Stimulated activated effector memory CD8-positive, alpha-beta T cell treated with anti-CD3 and anti-CD28 coated beads, Interleukin-12 subunit alpha, Interleukin-12 subunit beta, amount 100 ng/mL, for 72 hours (primary cell): Measurements from ENCODE around the gene TSPEAR.
"Not testable (repeated sequence)": the region's sequence is repeated elsewhere in the genome, so short reads cannot be mapped to it uniquely, and the experiment has no call there.

Source experiments
- ATAC-seq: fragments of 150-1000 bp; cut with Tn5 transposase; 2 replicates; pipeline ENCODE4 v1.10.0; 2021
- DNase-seq, 2 donors: peaks; one replicate each; pipeline ENCODE4 v3.0.0; 2021 to 2022; ENCODE audit warnings: low spot score in 2 of 2
- H3K27ac Mint-ChIP-seq: one replicate; pipeline ENCODE4 v1.8.0; 2022; ENCODE audit warnings: mild to moderate bottlenecking, mixed read lengths
- H3K36me3 Mint-ChIP-seq: one replicate; pipeline ENCODE4 v1.8.0; 2022; ENCODE audit warnings: mild to moderate bottlenecking, mixed read lengths
- H3K4me1 Mint-ChIP-seq: one replicate; pipeline ENCODE4 v1.8.0; 2022; ENCODE audit warnings: mixed read lengths
- H3K4me3 Mint-ChIP-seq: one replicate; pipeline ENCODE4 v1.8.0; 2022; ENCODE audit warnings: mild to moderate bottlenecking, mixed read lengths
- H3K9me3 Mint-ChIP-seq: one replicate; pipeline ENCODE4 v1.8.0; 2022; ENCODE audit warnings: mixed read lengths

Gene TSPEAR

DNA sequence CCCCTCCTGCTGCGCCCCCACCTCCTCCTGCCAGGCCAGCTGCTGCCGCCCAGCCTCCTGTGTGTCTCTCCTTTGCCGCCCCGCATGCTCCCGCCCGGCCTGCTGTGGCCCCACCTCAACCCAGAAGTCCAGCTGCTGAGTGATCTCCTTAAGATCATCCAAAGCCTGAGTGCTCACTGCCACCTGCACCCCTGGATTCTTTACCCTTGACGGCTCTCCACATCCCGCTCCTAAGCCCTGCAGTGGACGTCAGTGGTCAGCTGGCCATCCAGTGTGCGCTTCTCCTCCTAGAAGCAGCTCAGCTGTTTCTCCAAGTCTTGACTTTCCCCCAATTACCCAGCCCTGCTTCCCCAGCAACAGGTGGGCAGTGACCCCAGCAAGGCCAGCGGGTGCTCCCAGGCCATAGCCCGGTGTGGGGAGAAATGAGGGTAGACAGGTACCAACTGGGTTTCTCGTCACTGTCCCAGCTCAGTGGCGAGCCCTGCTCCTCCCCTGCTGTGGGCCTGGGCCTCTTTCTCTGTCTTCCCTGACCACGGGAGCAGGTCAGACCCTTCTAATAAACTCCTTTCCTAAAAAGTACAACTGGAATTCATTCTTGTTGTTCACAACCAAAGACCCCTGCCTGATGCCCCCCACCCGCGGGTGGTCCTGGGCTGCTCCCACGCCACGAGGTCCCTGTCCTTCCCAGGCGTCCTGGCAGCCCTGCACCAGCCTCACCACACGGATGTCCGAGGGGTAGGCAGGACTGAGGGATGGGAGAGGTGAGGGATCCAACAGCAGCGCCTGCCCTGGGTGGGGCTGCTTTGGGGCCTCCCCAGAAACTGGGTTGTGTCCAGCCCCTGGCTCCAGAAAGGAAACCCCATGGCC is 109.5 kb downstream of the TSPEAR start:
- ATAC-seq (no peak), DNase-seq (no peak)
- Mint-ChIP-seq H3K27ac (no peak overlapping the region), H3K9me3 (peaks cover 3% of the 10 kb centered on the region), H3K4me3 (no peak overlapping the region), H3K4me1 (peaks cover 6% of the 10 kb centered on the region), H3K36me3 (no peaks in the 10 kb centered on the region)

GRCh38 chr21:44601091-44601490 is 110.3 kb downstream of the TSPEAR start:
- not testable (repeated sequence) for H3K4me1 Mint-ChIP-seq, DNase-seq, H3K36me3 Mint-ChIP-seq, H3K27ac Mint-ChIP-seq, H3K4me3 Mint-ChIP-seq, H3K9me3 Mint-ChIP-seq, ATAC-seq

GRCh38 chr21:44600118-44600978 is 111.0 kb downstream of the TSPEAR start, which contains the start of gene KRTAP10-7:
Gene KRTAP10-7, plus strand, starts transcription at chr21:44600597. Its CDS starts 25 bp downstream, at chr21:44600622.
- not testable (repeated sequence) for H3K36me3 Mint-ChIP-seq, DNase-seq, H3K4me3 Mint-ChIP-seq, H3K4me1 Mint-ChIP-seq, H3K9me3 Mint-ChIP-seq, H3K27ac Mint-ChIP-seq, ATAC-seq

- Mint-ChIP-seq H3K27ac (no peak overlapping the region), H3K4me1 (peaks cover 11% of the 10 kb centered on the region), H3K36me3 (no peaks in the 10 kb centered on the region), H3K9me3 (peaks cover 3% of the 10 kb centered on the region), H3K4me3 (no peak overlapping the region)
- DNase-seq: no peak
- ATAC-seq: no peak
Measured at GRCh38 chr21:44599264-44600029, 111.9 kb downstream of the TSPEAR start.

- no peak for DNase-seq
- H3K4me1 Mint-ChIP-seq: peaks cover 11% of the 10 kb centered on the region
- peaks cover 3% of the 10 kb centered on the region for H3K9me3 Mint-ChIP-seq
- no peak for ATAC-seq
- no peak overlapping the region for H3K4me3 Mint-ChIP-seq
- no peak overlapping the region for H3K27ac Mint-ChIP-seq
- H3K36me3 Mint-ChIP-seq: no peaks in the 10 kb centered on the region
Measured at GRCh38 chr21:44598061-44598460, 113.3 kb downstream of the TSPEAR start.

GRCh38 chr21:44596068-44596725 is 115.2 kb downstream of the TSPEAR start:
- DNase-seq (no peak), ATAC-seq (no peak)

DNA sequence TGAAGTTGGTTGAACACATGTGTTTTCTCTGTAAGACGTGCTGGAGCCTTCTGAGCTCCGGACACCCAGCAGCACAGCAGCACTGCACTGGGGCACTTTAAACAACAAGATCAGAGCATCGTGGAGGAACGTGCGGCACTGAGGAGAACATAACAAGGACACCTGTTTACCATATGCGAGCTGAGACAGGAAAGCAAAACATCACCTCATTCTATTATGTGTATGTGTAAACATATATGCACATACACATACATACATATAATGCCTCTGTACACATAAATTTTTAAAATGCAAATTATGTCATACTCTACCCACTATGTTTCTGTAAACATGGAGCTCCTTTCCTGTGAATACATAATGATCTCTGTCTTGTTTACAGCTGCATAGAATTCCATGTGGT is 115.8 kb downstream of the TSPEAR start:
- Mint-ChIP-seq H3K4me3 (no peak overlapping the region), H3K27ac (no peak overlapping the region), H3K4me1 (peaks cover 5% of the 10 kb centered on the region), H3K9me3 (peaks cover 3% of the 10 kb centered on the region), H3K36me3 (no peaks in the 10 kb centered on the region)
- ATAC-seq: no peak
- no peak for DNase-seq

More at GRCh38 chr21:44596068-44596725, 115.2 kb downstream of the TSPEAR start:
- Mint-ChIP-seq H3K4me1 (peaks cover 5% of the 10 kb centered on the region), H3K27ac (no peak overlapping the region), H3K36me3 (no peaks in the 10 kb centered on the region), H3K4me3 (no peak overlapping the region), H3K9me3 (peaks cover 3% of the 10 kb centered on the region)

DNA sequence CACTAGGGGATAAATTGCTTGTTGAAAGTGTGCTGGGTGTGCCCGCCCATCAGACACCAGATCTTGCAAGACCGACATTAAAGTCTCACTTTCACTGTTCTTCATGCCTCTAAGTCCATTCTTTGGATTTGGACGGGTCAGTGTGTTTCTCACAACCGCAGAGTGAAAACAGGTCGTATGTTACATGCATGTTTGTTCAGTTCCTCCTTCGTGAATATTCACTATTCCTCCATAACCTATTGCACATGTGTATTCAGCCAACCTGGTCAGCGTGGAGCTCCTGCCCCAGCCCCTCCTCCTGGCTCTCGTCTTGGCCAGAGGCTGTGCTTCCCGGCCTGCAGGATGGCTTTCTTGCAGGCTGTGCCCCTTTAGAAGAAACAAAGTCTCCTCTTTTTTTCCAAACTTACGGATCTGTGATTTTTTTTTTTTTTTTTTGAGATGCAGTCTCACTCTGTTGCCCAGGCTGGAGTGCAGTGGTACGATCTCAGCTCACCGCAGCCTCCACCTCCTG is 116.9 kb downstream of the TSPEAR start:
- Mint-ChIP-seq H3K27ac (no peak overlapping the region), H3K4me1 (peaks cover 5% of the 10 kb centered on the region), H3K36me3 (no peaks in the 10 kb centered on the region), H3K4me3 (no peak overlapping the region), H3K9me3 (peaks cover 3% of the 10 kb centered on the region)
- no peak for DNase-seq
- ATAC-seq: no peak

GRCh38 chr21:44593598-44594405 is 117.6 kb downstream of the TSPEAR start:
- H3K4me1 Mint-ChIP-seq: peaks cover 5% of the 10 kb centered on the region
- no peak overlapping the region for H3K27ac Mint-ChIP-seq
- H3K9me3 Mint-ChIP-seq: peaks cover 3% of the 10 kb centered on the region
- no peak overlapping the region for H3K4me3 Mint-ChIP-seq
- DNase-seq (no peak), ATAC-seq (no peak)
- no peaks in the 10 kb centered on the region for H3K36me3 Mint-ChIP-seq

GRCh38 chr21:44592446-44593311 is 118.7 kb downstream of the TSPEAR start, which contains the start of gene KRTAP10-6:
Gene KRTAP10-6, minus strand, starts transcription at chr21:44592505. Its CDS starts 21 bp downstream, at chr21:44592484.
- H3K27ac Mint-ChIP-seq: no peak within 1 kb of the TSS

GRCh38 chr21:44591801-44592130 is 119.6 kb downstream of the TSPEAR start:
- not testable (repeated sequence) for ATAC-seq, DNase-seq, H3K36me3 Mint-ChIP-seq, H3K9me3 Mint-ChIP-seq, H3K4me1 Mint-ChIP-seq, H3K4me3 Mint-ChIP-seq, H3K27ac Mint-ChIP-seq

More at GRCh38 chr21:44592446-44593311, 118.7 kb downstream of the TSPEAR start, which contains the start of gene KRTAP10-6:
- peaks cover 5% of the 10 kb centered on the region for H3K4me1 Mint-ChIP-seq
- H3K9me3 Mint-ChIP-seq: no peaks in the 10 kb centered on the region
- ATAC-seq (no peak), DNase-seq (no peak)
- H3K36me3 Mint-ChIP-seq: no peaks in the 10 kb centered on the region
- H3K4me3 Mint-ChIP-seq: no peak within 1 kb of the TSS

- not testable (repeated sequence) for H3K4me1 Mint-ChIP-seq, H3K36me3 Mint-ChIP-seq, ATAC-seq, H3K9me3 Mint-ChIP-seq, H3K27ac Mint-ChIP-seq, H3K4me3 Mint-ChIP-seq, DNase-seq
Measured at GRCh38 chr21:44590897-44591800, 120.2 kb downstream of the TSPEAR start.
